ENCODE data around the gene TBC1D24. TPM values are rescaled to one million over a fixed set of nuclear protein-coding genes. Genes with fewer than 3 reads are reported as not detected.

The TBC1D24 gene
- total RNA-seq, 2 donors from 2014 or later = 8.4 to 15.8 TPM

GRCh38 chr16:2447920-2448583, 26.9 kb upstream of the TBC1D24 start:
- no peak overlapping the region for H3K27ac ChIP-seq
- intact Hi-C loops (cut with DNase I) = no loop called here
- no peaks in the 10 kb centered on the region for H3K9me3 ChIP-seq
- H3K4me1 ChIP-seq = no peaks in the 10 kb centered on the region
- no peak for TF ChIP-seq CTCF (IDR thresholded peaks at IDR 0.05)
- H3K9ac ChIP-seq (ENCODE audit: low read depth in 2 of 2, low read length in 2 of 2) = no peak overlapping the region
- H3K27me3 ChIP-seq = no peaks in the 10 kb centered on the region
- H3K36me3 ChIP-seq = no peaks in the 10 kb centered on the region
- no peak overlapping the region for H3K4me3 ChIP-seq
- no peak for DNase-seq

GRCh38 chr16:2449118-2449517, 25.8 kb upstream of the TBC1D24 start:
- Histone ChIP-seq H3K9ac (ENCODE audit: low read depth in 2 of 2, low read length in 2 of 2) (no peak overlapping the region), H3K4me1 (no peaks in the 10 kb centered on the region), H3K27me3 (no peaks in the 10 kb centered on the region), H3K27ac (no peak overlapping the region), H3K36me3 (no peaks in the 10 kb centered on the region), H3K9me3 (no peaks in the 10 kb centered on the region), H3K4me3 (no peak overlapping the region)
- intact Hi-C loops (cut with DNase I) = no loop called here
- DNase-seq = no peak
- no peak for TF ChIP-seq CTCF (IDR thresholded peaks at IDR 0.05)

- H3K36me3 ChIP-seq = no peaks in the 10 kb centered on the region
- no peak for TF ChIP-seq CTCF (IDR thresholded peaks at IDR 0.05)
- H3K27me3 ChIP-seq = no peaks in the 10 kb centered on the region
- no peak for DNase-seq
- intact Hi-C loops (cut with DNase I) = no loop called here
- no peaks in the 10 kb centered on the region for H3K9me3 ChIP-seq
- H3K4me1 ChIP-seq = no peaks in the 10 kb centered on the region
- H3K27ac ChIP-seq = no peak overlapping the region
- H3K9ac ChIP-seq (ENCODE audit: low read depth in 2 of 2, low read length in 2 of 2) = no peak overlapping the region
- H3K4me3 ChIP-seq = no peak overlapping the region
Observed at GRCh38 chr16:2450535-2450934, 24.4 kb upstream of the TBC1D24 start.

- no peak for TF ChIP-seq CTCF (IDR thresholded peaks at IDR 0.05)
- H3K4me1 ChIP-seq = no peaks in the 10 kb centered on the region
- no peaks in the 10 kb centered on the region for H3K9me3 ChIP-seq
- no peak overlapping the region for H3K4me3 ChIP-seq
- intact Hi-C loops (cut with DNase I) = no loop called here
- H3K36me3 ChIP-seq = no peaks in the 10 kb centered on the region
- H3K27me3 ChIP-seq = no peaks in the 10 kb centered on the region
- no peak for DNase-seq
- H3K9ac ChIP-seq (ENCODE audit: low read depth in 2 of 2, low read length in 2 of 2) = no peak overlapping the region
- H3K27ac ChIP-seq = no peak overlapping the region
Observed at GRCh38 chr16:2450975-2451381, 23.9 kb upstream of the TBC1D24 start.

GRCh38 chr16:2451851-2452320, 23.0 kb upstream of the TBC1D24 start:
- Histone ChIP-seq H3K27me3 (no peaks in the 10 kb centered on the region), H3K27ac (no peak overlapping the region), H3K9ac (ENCODE audit: low read depth in 2 of 2, low read length in 2 of 2) (no peak overlapping the region), H3K36me3 (no peaks in the 10 kb centered on the region), H3K9me3 (no peaks in the 10 kb centered on the region), H3K4me1 (no peaks in the 10 kb centered on the region), H3K4me3 (no peak overlapping the region)
- intact Hi-C loops (cut with DNase I) = no loop called here
- no peak for TF ChIP-seq CTCF (IDR thresholded peaks at IDR 0.05)
- DNase-seq = no peak

Data from colonic mucosa (tissue), 4 donors.